SKM-1 treated with dmso at 0.1 percent for 144 hours (cell line): ENCODE data around the gene RBBP8NL.
A peak's percentile ranks its signal among the peaks of the same experiment; 100 is the strongest.

ENCODE experiments used
- DNase-seq: peaks from one replicate; lab custom pipeline; 2025; ENCODE audit not compliant: unreplicated experiment; lab: John Stamatoyannopoulos, UW

The RBBP8NL gene

GRCh38 chr20:62394248-62395245 is 32.8 kb downstream of the RBBP8NL start:
- DNase-seq, result no peak

GRCh38 chr20:62393830-62394229 is 33.5 kb downstream of the RBBP8NL start:
- DNase-seq, result no peak

GRCh38 chr20:62393335-62393665 is 34.0 kb downstream of the RBBP8NL start:
- no peak for DNase-seq

- DNase-seq, result no peak
Observed at GRCh38 chr20:62392621-62393334, 34.6 kb downstream of the RBBP8NL start.

- no peak for DNase-seq
Observed at GRCh38 chr20:62392077-62392418, 35.3 kb downstream of the RBBP8NL start.

- DNase-seq, result no peak
Observed at GRCh38 chr20:62391165-62392076, 35.9 kb downstream of the RBBP8NL start.

- DNase-seq, result no peak
Observed at GRCh38 chr20:62390317-62391164, 36.8 kb downstream of the RBBP8NL start.

GRCh38 chr20:62389601-62390087 is 37.7 kb downstream of the RBBP8NL start:
- DNase-seq, result no peak

GRCh38 chr20:62388839-62389600 is 38.3 kb downstream of the RBBP8NL start:
- no peak for DNase-seq

GRCh38 chr20:62387933-62388635 is 39.3 kb downstream of the RBBP8NL start:
- no peak for DNase-seq

- DNase-seq, result no peak
Observed at GRCh38 chr20:62387219-62387913, 40.0 kb downstream of the RBBP8NL start.

- peak; percentile 88 for DNase-seq
Observed at GRCh38 chr20:62386383-62387218, 40.7 kb downstream of the RBBP8NL start, which contains the start of gene RPS21. RPS21 (plus strand) TSS chr20:62387103; CDS start chr20:62387339, 236 bp downstream.

- peak; percentile 74 for DNase-seq
Observed at GRCh38 chr20:62382306-62383198, 44.8 kb downstream of the RBBP8NL start.

GRCh38 chr20:62381842-62382241 is 45.5 kb downstream of the RBBP8NL start:
- DNase-seq, result no peak

- DNase-seq, result no peak
Observed at GRCh38 chr20:62381202-62381797, 46.0 kb downstream of the RBBP8NL start.

GRCh38 chr20:62378215-62378614 is 49.1 kb downstream of the RBBP8NL start:
- no peak for DNase-seq
